ENCODE results near the gene MMP24OS. TPM values are rescaled to one million over a fixed set of nuclear protein-coding genes. Genes with fewer than 3 reads are reported as not detected.

Gene MMP24OS
- total and polyA plus RNA-seq, 2 donors (not counting 1 experiment from before 2014, with no cell fraction given) = 36.3 to 57.0 TPM

DNA sequence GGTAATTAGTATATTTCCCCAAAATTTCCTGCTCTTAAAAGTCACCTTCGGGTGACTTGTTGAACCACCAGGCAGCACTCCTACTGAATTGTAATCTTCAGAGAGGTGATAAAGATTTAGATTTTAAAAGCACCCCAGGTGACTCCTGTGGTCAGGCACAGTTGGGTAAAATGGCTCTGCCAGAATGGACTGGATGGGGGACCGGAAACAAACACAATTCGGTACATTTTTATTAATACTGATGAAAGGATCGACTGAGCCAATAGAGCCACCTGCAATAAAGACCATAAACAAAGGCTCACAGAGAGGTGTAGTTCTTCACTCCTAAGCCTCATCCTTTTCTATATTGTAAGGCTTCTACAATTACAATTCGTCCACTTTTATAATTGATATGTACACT is 33.9 kb upstream of the MMP24OS start:
- ChIA-PET POLR2A (no interaction called here), CTCF (interaction anchor here (1.3 kb wide), 1 partner anchor 9 kb away, joined by 4 read pairs; no protein-coding TSS in a partner anchor)
- 100% methylated on average over 1 of the region's 5 CpGs for WGBS (ENCODE audit: insufficient coverage)
- no peaks in the 10 kb centered on the region for H3K9me3 ChIP-seq (ENCODE audit: control extremely low read depth in 1 of 3, control insufficient read depth in 2 of 3, insufficient read depth in 1 of 3, low read length in 2 of 3)
- no peak overlapping the region for H3K27ac Mint-ChIP-seq
- H3K27ac ChIP-seq (ENCODE audit: low read length in 2 of 2) = no peak overlapping the region
- DNase-seq (no peak), ATAC-seq (ENCODE audit: low read depth) (no peak)
- H3K4me3 ChIP-seq (ENCODE audit: control extremely low read depth in 1 of 5, extremely low read depth in 1 of 5, insufficient read depth in 1 of 5, low read depth in 2 of 5, low read length in 4 of 5) = no peak overlapping the region
- no peak overlapping the region for H3K9ac ChIP-seq (ENCODE audit: low read length)
- no peaks in the 10 kb centered on the region for H3K79me2 ChIP-seq (ENCODE audit: control insufficient read depth, insufficient read depth, low read length)
- no peak overlapping the region for H3K4me2 ChIP-seq (replicated peaks; ENCODE audit: low read depth, low read length, poor library complexity, severe bottlenecking)
- no peaks in the 10 kb centered on the region for H3K27me3 ChIP-seq (replicated peaks in 1 of 4; ENCODE audit: control extremely low read depth in 1 of 4, control insufficient read depth in 3 of 4, insufficient read depth in 4 of 4, low read length in 3 of 4)
- intact Hi-C loops (cut with micrococcal nuclease) = no loop called here
- no peaks in the 10 kb centered on the region for H3K4me1 ChIP-seq (ENCODE audit: control insufficient read depth in 2 of 2, insufficient read depth in 2 of 2, low read length in 2 of 2)
- H3K27me3 Mint-ChIP-seq = no peaks in the 10 kb centered on the region
- TF ChIP-seq EZH2 (IDR thresholded peaks at IDR 0.05; ENCODE audit: borderline replicate concordance, insufficient read depth, low read depth, low read length, poor library complexity, severe bottlenecking) (no peak), CTCF (IDR thresholded peaks at IDR 0.05) (no peak)
- H3K9me3 Mint-ChIP-seq (ENCODE audit: insufficient read depth) = no peaks in the 10 kb centered on the region
- H3K36me3 ChIP-seq (replicated peaks in 1 of 2; ENCODE audit: control extremely low read depth in 1 of 2, control insufficient read depth in 1 of 2, extremely low read depth in 1 of 2, insufficient read depth in 2 of 2, low read length in 1 of 2) = peaks cover 0 to 2% of the 10 kb centered on the region in 2 experiments
- no peaks in the 10 kb centered on the region for H4K20me1 ChIP-seq (ENCODE audit: control insufficient read depth, insufficient read depth, low read length, poor library complexity, severe bottlenecking)
- no peaks in the 10 kb centered on the region for H3K4me1 Mint-ChIP-seq
- H3K4me3 Mint-ChIP-seq = no peak overlapping the region
- H2AFZ ChIP-seq (ENCODE audit: insufficient read depth, low read depth, low read length, poor library complexity, severe bottlenecking) = no peak overlapping the region

DNA sequence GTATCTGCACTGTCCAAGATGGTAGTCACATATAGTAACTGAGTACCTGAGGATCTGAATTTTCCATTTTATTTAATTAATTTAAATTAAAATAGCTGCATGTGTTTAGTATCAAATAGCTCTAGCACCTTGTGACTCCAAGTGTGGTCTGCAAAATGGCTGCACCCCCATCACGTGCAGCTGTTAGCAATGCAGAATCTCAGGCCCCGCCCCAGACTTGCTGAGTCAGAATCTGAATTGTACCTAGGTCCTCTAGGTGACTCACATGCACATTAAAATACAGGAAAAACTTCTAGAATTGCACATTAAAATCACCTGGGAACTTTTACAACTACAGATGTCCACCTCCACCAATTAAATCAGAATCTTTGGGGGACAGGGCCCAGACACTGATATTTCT is 33.5 kb upstream of the MMP24OS start:
- Mint-ChIP-seq H3K27ac (no peak overlapping the region), H3K4me3 (no peak overlapping the region), H3K4me1 (no peaks in the 10 kb centered on the region), H3K9me3 (ENCODE audit: insufficient read depth) (no peaks in the 10 kb centered on the region), H3K27me3 (no peaks in the 10 kb centered on the region)
- peaks cover 0 to 2% of the 10 kb centered on the region in 2 experiments for H3K36me3 ChIP-seq (replicated peaks in 1 of 2; ENCODE audit: control extremely low read depth in 1 of 2, control insufficient read depth in 1 of 2, extremely low read depth in 1 of 2, insufficient read depth in 2 of 2, low read length in 1 of 2)
- TF ChIP-seq CTCF (IDR thresholded peaks at IDR 0.05) (no peak), EZH2 (IDR thresholded peaks at IDR 0.05; ENCODE audit: borderline replicate concordance, insufficient read depth, low read depth, low read length, poor library complexity, severe bottlenecking) (no peak)
- no peak overlapping the region for H3K9ac ChIP-seq (ENCODE audit: low read length)
- DNase-seq (no peak), ATAC-seq (ENCODE audit: low read depth) (no peak)
- no peaks in the 10 kb centered on the region for H3K79me2 ChIP-seq (ENCODE audit: control insufficient read depth, insufficient read depth, low read length)
- ChIA-PET CTCF (interaction anchor here (1.3 kb wide), 1 partner anchor 9 kb away, joined by 4 read pairs; no protein-coding TSS in a partner anchor), POLR2A (no interaction called here)
- H4K20me1 ChIP-seq (ENCODE audit: control insufficient read depth, insufficient read depth, low read length, poor library complexity, severe bottlenecking) = no peaks in the 10 kb centered on the region
- intact Hi-C loops (cut with micrococcal nuclease) = no loop called here
- H3K4me1 ChIP-seq (ENCODE audit: control insufficient read depth in 2 of 2, insufficient read depth in 2 of 2, low read length in 2 of 2) = no peaks in the 10 kb centered on the region
- H3K4me3 ChIP-seq (ENCODE audit: control extremely low read depth in 1 of 5, extremely low read depth in 1 of 5, insufficient read depth in 1 of 5, low read depth in 2 of 5, low read length in 4 of 5) = no peak overlapping the region
- no peak overlapping the region for H3K27ac ChIP-seq (ENCODE audit: low read length in 2 of 2)
- no peak overlapping the region for H3K4me2 ChIP-seq (replicated peaks; ENCODE audit: low read depth, low read length, poor library complexity, severe bottlenecking)
- no peak overlapping the region for H2AFZ ChIP-seq (ENCODE audit: insufficient read depth, low read depth, low read length, poor library complexity, severe bottlenecking)
- 88% methylated on average over 2 of the region's 2 CpGs for WGBS (ENCODE audit: insufficient coverage)
- no peaks in the 10 kb centered on the region for H3K9me3 ChIP-seq (ENCODE audit: control extremely low read depth in 1 of 3, control insufficient read depth in 2 of 3, insufficient read depth in 1 of 3, low read length in 2 of 3)
- H3K27me3 ChIP-seq (replicated peaks in 1 of 4; ENCODE audit: control extremely low read depth in 1 of 4, control insufficient read depth in 3 of 4, insufficient read depth in 4 of 4, low read length in 3 of 4) = no peaks in the 10 kb centered on the region

Data from B cell (primary cell).